Measurements from ENCODE around the gene COL6A2. TPM values are rescaled to one million over a fixed set of nuclear protein-coding genes. Genes with fewer than 3 reads are reported as not detected.
A peak's percentile ranks its signal among the peaks of the same experiment; 100 is the strongest.

The COL6A2 gene
- total and polyA plus RNA-seq, 2 experiments from 2014 or later: 650 to 1,939 TPM

DNA sequence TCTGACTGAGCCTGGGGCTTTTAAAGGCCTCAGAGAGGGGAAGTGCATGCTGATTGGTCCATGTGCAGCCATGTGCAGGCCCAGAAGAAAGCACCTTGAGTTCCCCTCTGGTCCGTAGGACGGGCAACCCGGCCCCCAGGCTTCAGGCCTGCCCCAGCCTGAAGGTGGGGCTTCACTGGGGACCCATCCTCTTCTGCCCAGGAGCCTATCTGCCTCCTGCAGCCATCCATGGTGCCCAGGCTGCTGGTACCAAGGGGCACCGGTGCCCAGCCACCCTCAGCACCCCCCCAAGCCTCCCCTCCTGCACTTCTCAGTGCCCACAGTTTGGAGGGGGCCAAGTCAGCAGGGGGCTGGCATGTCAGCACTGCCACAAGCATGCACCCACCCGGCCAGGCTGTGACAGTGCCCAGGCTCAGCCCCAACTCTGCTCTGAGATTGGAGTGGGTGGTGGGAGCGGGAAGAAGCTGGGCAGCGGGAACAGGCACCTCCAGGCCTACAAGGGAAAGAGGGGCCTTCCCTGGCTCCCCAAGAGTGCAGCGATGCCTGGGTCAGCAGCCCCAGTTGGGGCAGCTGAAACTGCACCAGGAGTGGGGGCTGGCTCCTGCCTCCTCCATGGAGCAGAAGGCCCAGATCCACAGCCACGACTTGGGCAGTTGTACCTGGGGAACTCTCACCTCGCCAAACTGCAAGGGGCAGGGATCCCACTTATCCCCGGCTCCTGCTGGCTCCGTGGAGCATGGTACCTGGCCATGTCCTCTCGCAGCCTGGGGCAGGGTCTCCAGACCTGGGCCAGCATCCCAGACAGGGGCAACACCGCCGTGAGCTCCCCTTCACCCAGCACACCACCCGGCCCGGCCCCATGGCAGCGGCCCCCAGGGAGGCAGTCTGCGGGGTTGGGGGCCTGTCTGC is 11.7 kb downstream of the COL6A2 start:
- H3K4me2 ChIP-seq (ENCODE audit: unreplicated experiment): no peak overlapping the region
- peak overlapping the region; percentile 14; the same call in 1 of the 2 replicates for H3K27ac ChIP-seq

GRCh38 chr21:46110499-46111192 is 12.7 kb downstream of the COL6A2 start:
- Histone ChIP-seq H3K9ac (peak overlapping the region; percentile 20; the same call in 1 of the 2 replicates), H3K9me2 (ENCODE audit: insufficient read depth) (no peaks in the 10 kb centered on the region), H3K36me3 (ENCODE audit: low read depth) (peaks cover 55% of the 10 kb centered on the region), H3K79me2 (ENCODE audit: insufficient read depth) (peaks cover 98% of the 10 kb centered on the region), H3K4me2 (ENCODE audit: unreplicated experiment) (no peak overlapping the region), H4K20me1 (ENCODE audit: insufficient read depth) (peaks cover 8% of the 10 kb centered on the region), H3K27me3 (replicated peaks; ENCODE audit: insufficient read depth) (no peaks in the 10 kb centered on the region), H3K9me3 (ENCODE audit: low read depth) (no peaks in the 10 kb centered on the region), H3K27ac (peak overlapping the region; percentile 14; the same call in 1 of the 2 replicates), H3K4me1 (ENCODE audit: insufficient read depth) (peaks cover 7% of the 10 kb centered on the region; the same call in 1 of the 2 replicates), H2AFZ (no peak overlapping the region), H3K4me3 (no peak overlapping the region), H3F3A (ENCODE audit: insufficient read depth) (peaks cover 51% of the 10 kb centered on the region)
- in situ Hi-C loops (cut with MboI): loop anchor here (10.0 kb wide), 1 partner anchor 116 kb away; no protein-coding TSS in a partner anchor
- WGBS, 2 experiments (ENCODE audit: low coverage in 1 of 2, low lambda C conversion rate in 2 of 2, missing lambda C conversion rate in 2 of 2): 56 to 62% methylated on average over 20 of the region's 20 CpGs
- DNase-seq: peak; percentile 62
- TF ChIP-seq EZH2 (IDR thresholded peaks at IDR 0.05; ENCODE audit: insufficient read depth, poor library complexity, severe bottlenecking) (no peak), EZH2phosphoT487 (IDR thresholded peaks at IDR 0.05; ENCODE audit: insufficient read depth, low read depth) (no peak)

More for the DNA sequence above, 11.7 kb downstream of the COL6A2 start:
- Histone ChIP-seq H4K20me1 (ENCODE audit: insufficient read depth) (peaks cover 8% of the 10 kb centered on the region), H3K36me3 (ENCODE audit: low read depth) (peaks cover 51% of the 10 kb centered on the region), H3K4me3 (no peak overlapping the region), H3K79me2 (ENCODE audit: insufficient read depth) (peaks cover 98% of the 10 kb centered on the region), H2AFZ (no peak overlapping the region), H3K4me1 (ENCODE audit: insufficient read depth) (peaks cover 7% of the 10 kb centered on the region; the same call in 1 of the 2 replicates), H3K27me3 (replicated peaks; ENCODE audit: insufficient read depth) (no peaks in the 10 kb centered on the region), H3F3A (ENCODE audit: insufficient read depth) (peaks cover 48% of the 10 kb centered on the region), H3K9me3 (ENCODE audit: low read depth) (no peaks in the 10 kb centered on the region), H3K9ac (peak overlapping the region; percentile 20; the same call in 1 of the 2 replicates), H3K9me2 (ENCODE audit: insufficient read depth) (no peaks in the 10 kb centered on the region)
- in situ Hi-C loops (cut with MboI): loop anchor here (10.0 kb wide), 1 partner anchor 115 kb away; no protein-coding TSS in a partner anchor
- no peak for DNase-seq
- no peak for TF ChIP-seq EZH2phosphoT487 (IDR thresholded peaks at IDR 0.05; ENCODE audit: insufficient read depth, low read depth)
- TF ChIP-seq EZH2 (IDR thresholded peaks at IDR 0.05; ENCODE audit: insufficient read depth, poor library complexity, severe bottlenecking): no peak
- WGBS, 2 experiments (ENCODE audit: low coverage in 1 of 2, low lambda C conversion rate in 2 of 2, missing lambda C conversion rate in 2 of 2): 59% methylated on average over 17 to 19 of the region's 19 CpGs

GRCh38 chr21:46111193-46111571 is 13.3 kb downstream of the COL6A2 start:
- in situ Hi-C loops (cut with MboI): loop anchor here (10.0 kb wide), 1 partner anchor 116 kb away; no protein-coding TSS in a partner anchor
- Histone ChIP-seq H3K27me3 (replicated peaks; ENCODE audit: insufficient read depth) (no peaks in the 10 kb centered on the region), H3K36me3 (ENCODE audit: low read depth) (peaks cover 56% of the 10 kb centered on the region), H3K79me2 (ENCODE audit: insufficient read depth) (peaks cover 98% of the 10 kb centered on the region), H4K20me1 (ENCODE audit: insufficient read depth) (peaks cover 8% of the 10 kb centered on the region), H3F3A (ENCODE audit: insufficient read depth) (peaks cover 48% of the 10 kb centered on the region), H3K4me2 (ENCODE audit: unreplicated experiment) (no peak overlapping the region), H3K27ac (no peak overlapping the region), H3K4me3 (no peak overlapping the region), H3K9ac (no peak overlapping the region), H3K9me3 (ENCODE audit: low read depth) (no peaks in the 10 kb centered on the region), H3K4me1 (ENCODE audit: insufficient read depth) (peaks cover 7% of the 10 kb centered on the region; the same call in 1 of the 2 replicates), H3K9me2 (ENCODE audit: insufficient read depth) (no peaks in the 10 kb centered on the region), H2AFZ (no peak overlapping the region)
- DNase-seq: no peak
- no peak for TF ChIP-seq EZH2 (IDR thresholded peaks at IDR 0.05; ENCODE audit: insufficient read depth, poor library complexity, severe bottlenecking)
- 87 to 93% methylated on average over 9 to 12 of the region's 12 CpGs for WGBS, 2 experiments (ENCODE audit: low coverage in 1 of 2, low lambda C conversion rate in 2 of 2, missing lambda C conversion rate in 2 of 2)

Measured in GM23248 (cell line).